OCI-M1 (cell line): ENCODE results near the gene EXOC4.
A peak's percentile ranks its signal among the peaks of the same experiment; 100 is the strongest.

Experiments used
- DNase-seq: peaks from one replicate; lab custom pipeline; 2025; lab: John Stamatoyannopoulos, UW

Gene EXOC4

GRCh38 chr7:134040988-134041387 is 788.1 kb downstream of the EXOC4 start:
- no peak for DNase-seq

GRCh38 chr7:134041477-134041876 is 788.6 kb downstream of the EXOC4 start:
- DNase-seq, result no peak

GRCh38 chr7:134042307-134042706 is 789.4 kb downstream of the EXOC4 start:
- DNase-seq, result peak; percentile 39

- peak; percentile 15 for DNase-seq
Measured at GRCh38 chr7:134044682-134045081, 791.8 kb downstream of the EXOC4 start.

GRCh38 chr7:134045716-134046115 is 792.8 kb downstream of the EXOC4 start:
- DNase-seq, result no peak

GRCh38 chr7:134046594-134047128 is 793.8 kb downstream of the EXOC4 start:
- no peak for DNase-seq

- no peak for DNase-seq
Measured at GRCh38 chr7:134047675-134048074, 794.8 kb downstream of the EXOC4 start.

GRCh38 chr7:134048166-134048565 is 795.3 kb downstream of the EXOC4 start:
- DNase-seq, result no peak

GRCh38 chr7:134051020-134051419 is 798.1 kb downstream of the EXOC4 start:
- DNase-seq, result no peak

GRCh38 chr7:134056816-134057215 is 803.9 kb downstream of the EXOC4 start:
- DNase-seq, result no peak

- no peak for DNase-seq
Measured at GRCh38 chr7:134058521-134058920, 805.6 kb downstream of the EXOC4 start.

GRCh38 chr7:134058980-134059379 is 806.1 kb downstream of the EXOC4 start:
- DNase-seq, result no peak

- DNase-seq, result no peak
Measured at GRCh38 chr7:134059921-134060320, 807.0 kb downstream of the EXOC4 start.

- DNase-seq, result no peak
Measured at GRCh38 chr7:134060874-134061273, 808.0 kb downstream of the EXOC4 start.

- DNase-seq, result no peak
Measured at GRCh38 chr7:134062460-134062859, 809.6 kb downstream of the EXOC4 start.

- no peak for DNase-seq
Measured at GRCh38 chr7:134065415-134065814, 812.5 kb downstream of the EXOC4 start.

GRCh38 chr7:134067164-134067563 is 814.3 kb downstream of the EXOC4 start:
- peak; percentile 56 for DNase-seq

GRCh38 chr7:134068670-134069069 is 815.8 kb downstream of the EXOC4 start:
- DNase-seq, result no peak

- no peak for DNase-seq
Measured at GRCh38 chr7:134069187-134069586, 816.3 kb downstream of the EXOC4 start.

- DNase-seq, result no peak
Measured at GRCh38 chr7:134070673-134071072, 817.8 kb downstream of the EXOC4 start.

- no peak for DNase-seq
Measured at GRCh38 chr7:134071355-134072331, 818.8 kb downstream of the EXOC4 start.

GRCh38 chr7:134073276-134073675 is 820.4 kb downstream of the EXOC4 start:
- no peak for DNase-seq

GRCh38 chr7:134075799-134076198 is 822.9 kb downstream of the EXOC4 start:
- DNase-seq, result no peak
